ENCODE results near the gene C11orf68.

Gene C11orf68

DNA sequence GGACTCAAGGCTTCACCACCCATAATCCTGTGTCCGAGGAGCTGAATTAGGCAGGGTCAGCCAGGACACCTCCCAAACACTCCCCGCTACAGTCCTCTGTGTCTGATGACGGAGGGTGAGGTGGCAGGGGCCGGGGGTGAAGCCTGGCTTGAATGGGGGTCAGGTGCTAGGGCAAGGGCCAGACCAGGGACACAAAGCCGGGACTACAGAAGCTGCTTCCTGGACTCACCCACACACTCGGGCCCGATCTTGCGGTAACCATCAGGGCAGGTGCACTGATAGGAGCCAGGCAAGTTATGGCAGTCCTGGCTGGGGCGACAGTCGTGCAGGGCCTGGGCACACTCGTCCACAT, 48.6 kb downstream of the C11orf68 start:
- DNase-seq: no peak

- no peak for DNase-seq
These were observed 49.1 kb downstream of the C11orf68 start for GRCh38 chr11:65869643-65870306.

DNA sequence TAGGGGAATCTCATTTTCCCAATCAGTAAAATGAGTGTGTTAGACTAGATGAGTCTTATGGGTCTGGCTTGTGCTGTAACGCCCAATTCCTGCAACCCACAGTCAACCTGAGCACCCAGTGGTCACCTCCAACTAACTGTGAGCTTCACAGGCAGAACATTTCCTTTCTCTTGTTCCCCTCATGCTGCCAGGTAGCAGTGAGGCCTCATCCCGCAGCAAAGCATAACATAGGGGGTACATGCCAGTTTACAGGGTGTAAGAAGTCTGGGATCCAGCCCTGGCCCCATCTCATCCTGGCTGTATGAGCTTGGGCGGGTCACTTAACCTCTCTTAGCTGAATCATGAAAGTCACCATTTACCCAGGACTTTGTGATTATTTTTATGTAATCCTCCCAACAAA, 50.0 kb downstream of the C11orf68 start:
- DNase-seq: no peak

DNA sequence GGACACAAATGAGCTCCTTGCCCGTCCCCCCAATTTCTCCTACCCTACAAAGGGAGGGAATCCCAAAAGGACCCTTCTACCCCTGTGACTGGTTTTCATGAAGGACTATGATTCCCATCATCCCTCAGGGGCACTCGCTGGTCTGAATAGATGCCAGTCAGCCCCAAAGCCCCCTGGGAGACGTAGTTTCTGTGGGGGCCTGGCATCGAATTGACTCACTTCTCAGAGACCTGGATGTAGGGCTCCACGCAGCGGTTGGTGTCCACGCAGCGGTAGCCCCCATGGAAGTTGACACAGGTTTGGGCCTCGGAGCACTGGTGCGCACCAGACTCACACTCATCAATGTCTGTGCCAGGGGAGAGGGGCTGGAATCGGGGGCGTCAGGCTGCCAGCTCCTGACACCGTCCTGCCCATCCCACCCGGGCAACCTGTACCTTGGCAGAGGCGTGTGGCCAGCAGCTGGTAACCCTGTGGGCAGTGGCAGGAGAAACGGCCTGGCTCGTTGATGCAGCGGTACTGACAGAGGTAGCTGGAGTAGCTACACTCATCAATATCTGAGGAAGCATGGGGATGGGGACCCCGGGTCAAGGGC, 50.7 kb downstream of the C11orf68 start:
- peak in 1 of 2 donors; percentile 51 for DNase-seq

DNA sequence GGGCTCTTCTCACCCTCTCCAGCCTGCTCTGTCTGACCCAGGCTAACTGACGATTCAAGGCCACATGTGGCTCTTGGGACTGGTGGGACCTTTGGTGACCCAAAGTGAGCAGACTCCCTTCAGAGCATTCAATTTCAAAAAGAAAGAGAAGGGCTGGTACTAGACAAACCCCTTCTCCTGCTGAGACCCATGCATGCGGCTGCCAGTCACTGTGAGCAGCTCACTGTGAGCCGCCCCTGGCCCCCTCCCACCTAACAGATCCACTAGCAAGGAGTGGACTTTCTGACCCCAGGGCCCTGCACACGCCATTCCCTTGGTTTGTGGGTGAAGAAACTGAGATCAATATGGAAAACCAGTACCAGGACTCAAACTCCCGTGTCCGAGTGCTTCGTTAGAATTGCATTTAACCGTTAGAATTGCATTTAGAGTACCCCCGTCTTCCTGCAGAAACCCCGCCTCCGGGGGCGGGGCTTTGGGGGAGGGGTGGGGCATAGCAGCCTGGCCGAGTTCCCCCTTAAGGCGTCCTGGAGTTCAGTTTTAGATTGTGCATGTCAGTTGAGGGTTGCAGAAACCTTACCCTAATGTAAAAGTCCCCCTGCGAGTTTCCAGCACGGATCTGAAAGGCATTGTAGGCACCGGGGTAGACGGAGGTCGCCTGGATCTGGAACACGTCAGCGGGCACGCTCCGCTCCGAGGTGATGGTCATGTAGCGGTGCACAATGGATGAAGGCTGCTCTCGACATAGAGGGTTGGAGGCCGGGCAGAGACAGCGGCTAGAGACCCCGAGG, 51.4 kb downstream of the C11orf68 start:
- no peak for DNase-seq
